WI38 (cell line): ENCODE results near the gene ZFP36L1.

ENCODE experiments used
- H3K4me3 ChIP-seq: 2 replicates; pipeline ENCODE4 v1.5.1; 2011; ENCODE audit warnings: low read depth, mild to moderate bottlenecking, control low read depth, low read length
- TF ChIP-seq, protein P1 (sequence below): IDR thresholded peaks from 2 replicates; pipeline ENCODE4 v1.5.1; 2012; ENCODE audit warnings: low read depth, mild to moderate bottlenecking, control low read depth, low read length

ZFP36L1 gene

DNA sequence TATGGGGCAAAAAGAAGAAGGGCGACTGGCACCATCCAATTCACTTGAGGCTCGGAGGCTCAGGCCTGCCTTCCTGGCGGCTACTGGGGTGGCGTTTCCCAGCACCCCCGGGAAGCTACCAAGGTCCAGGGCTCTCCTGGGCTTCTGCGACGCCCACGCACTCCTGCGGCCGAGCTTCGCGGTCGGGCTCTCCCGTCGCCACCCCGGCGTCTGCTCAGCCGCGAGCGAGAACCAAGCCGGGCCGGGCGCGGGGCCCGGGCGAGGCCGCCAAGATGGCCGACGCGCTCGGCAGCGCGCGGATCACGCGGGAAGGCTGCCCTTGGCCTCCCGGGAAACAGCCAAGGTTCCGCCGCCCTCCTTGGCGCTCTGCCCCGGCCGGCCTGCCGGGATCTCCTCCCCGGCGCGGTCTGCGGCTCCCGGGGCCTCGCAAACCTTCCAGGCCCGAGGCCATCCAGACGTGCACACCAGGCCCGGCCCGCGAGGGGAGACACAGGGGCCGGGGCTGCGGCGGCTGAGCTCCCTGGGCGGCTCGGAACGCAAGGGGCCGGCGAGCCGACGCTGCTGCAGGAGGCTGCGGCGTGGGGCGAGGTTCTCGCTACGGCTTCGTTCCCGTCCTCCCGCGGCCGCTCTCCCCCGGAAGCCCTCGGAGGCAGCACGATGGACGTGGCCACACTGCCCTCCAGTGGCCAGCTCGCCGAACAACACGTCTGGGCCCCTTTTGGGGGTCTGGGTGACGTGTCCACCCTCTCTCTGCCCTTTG lies 23.5 kb upstream of the ZFP36L1 start:
- TF ChIP-seq, protein P1, sequence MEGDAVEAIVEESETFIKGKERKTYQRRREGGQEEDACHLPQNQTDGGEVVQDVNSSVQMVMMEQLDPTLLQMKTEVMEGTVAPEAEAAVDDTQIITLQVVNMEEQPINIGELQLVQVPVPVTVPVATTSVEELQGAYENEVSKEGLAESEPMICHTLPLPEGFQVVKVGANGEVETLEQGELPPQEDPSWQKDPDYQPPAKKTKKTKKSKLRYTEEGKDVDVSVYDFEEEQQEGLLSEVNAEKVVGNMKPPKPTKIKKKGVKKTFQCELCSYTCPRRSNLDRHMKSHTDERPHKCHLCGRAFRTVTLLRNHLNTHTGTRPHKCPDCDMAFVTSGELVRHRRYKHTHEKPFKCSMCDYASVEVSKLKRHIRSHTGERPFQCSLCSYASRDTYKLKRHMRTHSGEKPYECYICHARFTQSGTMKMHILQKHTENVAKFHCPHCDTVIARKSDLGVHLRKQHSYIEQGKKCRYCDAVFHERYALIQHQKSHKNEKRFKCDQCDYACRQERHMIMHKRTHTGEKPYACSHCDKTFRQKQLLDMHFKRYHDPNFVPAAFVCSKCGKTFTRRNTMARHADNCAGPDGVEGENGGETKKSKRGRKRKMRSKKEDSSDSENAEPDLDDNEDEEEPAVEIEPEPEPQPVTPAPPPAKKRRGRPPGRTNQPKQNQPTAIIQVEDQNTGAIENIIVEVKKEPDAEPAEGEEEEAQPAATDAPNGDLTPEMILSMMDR = peak; percentile 81
- H3K4me3 ChIP-seq = peak overlapping the region; percentile 51

GRCh38 chr14:68815298-68816182 lies 22.7 kb upstream of the ZFP36L1 start:
- TF ChIP-seq, protein P1 = no peak
- H3K4me3 ChIP-seq = peak overlapping the region; percentile 51

- H3K4me3 ChIP-seq = peak overlapping the region; percentile 37
- TF ChIP-seq, protein P1 = no peak
Observed at GRCh38 chr14:68814539-68815297, 21.9 kb upstream of the ZFP36L1 start.

GRCh38 chr14:68814238-68814538 lies 21.3 kb upstream of the ZFP36L1 start:
- peak overlapping the region; percentile 37 for H3K4me3 ChIP-seq
- TF ChIP-seq, protein P1 = no peak

- H3K4me3 ChIP-seq = no peak overlapping the region
- TF ChIP-seq, protein P1 = no peak
Observed at GRCh38 chr14:68813318-68813838, 20.5 kb upstream of the ZFP36L1 start.

DNA sequence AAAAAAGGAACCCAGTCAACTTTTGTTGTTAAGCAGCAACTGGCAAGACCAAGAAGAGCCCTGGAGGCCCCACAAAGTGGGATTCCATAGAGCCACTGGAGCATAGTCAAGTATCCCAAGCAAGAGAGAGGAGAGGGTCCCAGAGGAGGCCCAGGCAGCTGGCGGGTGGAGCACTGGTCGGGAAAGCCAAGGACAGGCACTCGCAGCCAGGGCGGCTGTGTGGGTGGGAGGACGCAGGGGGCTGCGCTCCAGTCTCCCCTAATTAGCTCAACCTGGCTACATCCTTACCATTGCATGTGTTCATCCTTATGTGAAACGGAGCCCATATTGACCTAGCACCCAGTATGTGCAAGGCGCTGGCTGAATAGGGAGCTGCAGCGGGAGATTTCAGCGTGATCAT lies 18.3 kb upstream of the ZFP36L1 start:
- TF ChIP-seq, protein P1 = no peak

More for the DNA sequence above, 18.3 kb upstream of the ZFP36L1 start:
- H3K4me3 ChIP-seq = no peak overlapping the region
